SK-N-SH (cell line): Measurements from ENCODE around the gene NPM1. TPM values are rescaled to one million over a fixed set of nuclear protein-coding genes. Genes with fewer than 3 reads are reported as not detected.
"Not testable (repeated sequence)": the region's sequence is repeated elsewhere in the genome, so short reads cannot be mapped to it uniquely, and the experiment has no call there.

Source experiments
- CTCF ChIA-PET: fragments of 300-600, 350-600 bp; formaldehyde crosslinking; extraction: SDS; loops from one replicate; lab custom pipeline; 2021; lab: Yijun Ruan, JAX
- POLR2A ChIA-PET: fragments of 350-600 bp; sonication (Branson Sonifier 250); formaldehyde crosslinking; extraction: SDS; loops from one replicate; lab custom pipeline; 2020; ENCODE audit warnings: antibody characterized with exemption, inconsistent platforms; lab: Yijun Ruan, JAX
- DNase-seq: peaks from one replicate; pipeline ENCODE4 v3.0.0; 2012
- H2AFZ ChIP-seq: fragments of 200-600 bp; sonication (generic); 2 replicates; pipeline ENCODE4 v1.8.1; 2016; ENCODE audit warnings: antibody characterized with exemption, mild to moderate bottlenecking, low read depth
- H3F3A ChIP-seq: fragments of 200-600 bp; sonication (generic); replicated peaks from 2 replicates; pipeline ENCODE3; 2016; ENCODE audit warnings: antibody characterized with exemption, mild to moderate bottlenecking; ENCODE audit not compliant: insufficient read depth
- H3K27ac ChIP-seq, 2 experiments: fragments of 200-500 bp in 1 of 2; fragments of 200-600 bp in 1 of 2; sonication (Bioruptor generic) in 1 of 2; sonication (generic), shearing (Covaris generic) in 1 of 2; 2 replicates each; pipeline versions ENCODE4 v1.5.1 to v1.6.1; 2014 to 2016; ENCODE audit warnings: low read depth in 2 of 2, inconsistent platforms in 1 of 2, low read length in 1 of 2, mild to moderate bottlenecking in 1 of 2, mixed read lengths in 1 of 2
- H3K27me3 ChIP-seq: fragments of 200-600 bp; sonication (generic), shearing (Covaris generic); 2 replicates; pipeline ENCODE4 v1.6.1; 2016; ENCODE audit warnings: mixed run types; ENCODE audit not compliant: insufficient read depth
- H3K36me3 ChIP-seq, 2 experiments: fragments of 200-500 bp in 1 of 2; fragments of 200-600 bp in 1 of 2; sonication (Bioruptor generic) in 1 of 2; sonication (generic) in 1 of 2; replicated peaks in 1 of 2; 2 replicates each; pipeline versions ENCODE3 to v1.5.1; 2014 to 2016; ENCODE audit warnings: low read length in 1 of 2, mild to moderate bottlenecking in 1 of 2; ENCODE audit not compliant: insufficient read depth in 2 of 2, control insufficient read depth in 1 of 2
- H3K4me1 ChIP-seq, 2 experiments: fragments of 200-500 bp in 1 of 2; fragments of 200-600 bp in 1 of 2; sonication (Bioruptor generic) in 1 of 2; sonication (generic), shearing (Covaris generic) in 1 of 2; 2 replicates each; pipeline versions ENCODE4 v1.5.1 to v1.6.1; 2014 to 2016; ENCODE audit warnings: low read depth in 1 of 2, low read length in 1 of 2, mixed run types in 1 of 2; ENCODE audit not compliant: insufficient read depth in 2 of 2, control insufficient read depth in 1 of 2
- H3K4me2 ChIP-seq: fragments of 200-600 bp; sonication (generic), shearing (Covaris generic); 2 replicates; pipeline ENCODE4 v1.6.1; 2017; ENCODE audit warnings: mixed run types
- H3K4me3 ChIP-seq, 2 experiments: fragments of 200-500 bp in 1 of 2; fragments of 200-600 bp in 1 of 2; sonication (Bioruptor generic) in 1 of 2; sonication (generic), shearing (Covaris generic) in 1 of 2; 2 replicates each; pipeline versions ENCODE4 v1.5.1 to v1.8.1; 2014 to 2016; ENCODE audit warnings: low read depth in 2 of 2, inconsistent platforms in 1 of 2, low read length in 1 of 2, mild to moderate bottlenecking in 1 of 2, mixed read lengths in 1 of 2, moderate library complexity in 1 of 2
- H3K79me2 ChIP-seq: fragments of 200-600 bp; sonication (generic); 2 replicates; pipeline ENCODE4 v1.8.1; 2017; ENCODE audit warnings: mild to moderate bottlenecking; ENCODE audit not compliant: insufficient read depth
- H3K9ac ChIP-seq: fragments of 200-600 bp; sonication (generic); 2 replicates; pipeline ENCODE4 v1.6.1; 2017; ENCODE audit warnings: mixed run types
- H3K9me2 ChIP-seq: fragments of 200-600 bp; sonication (generic); 2 replicates; pipeline ENCODE4 v1.6.1; 2017; ENCODE audit warnings: mixed run types
- H3K9me3 ChIP-seq: fragments of 200-600 bp; sonication (generic); 2 replicates; pipeline ENCODE4 v1.6.1; 2017; ENCODE audit warnings: mixed run types, mild to moderate bottlenecking, moderate library complexity
- H4K20me1 ChIP-seq: fragments of 200-600 bp; sonication (generic); 2 replicates; pipeline ENCODE4 v1.6.1; 2017; ENCODE audit warnings: mild to moderate bottlenecking, mixed run types; ENCODE audit not compliant: insufficient read depth
- EP300 ChIP-seq, 2 experiments: IDR thresholded peaks; 2 replicates each; pipeline versions ENCODE4 v1.4.0 to v1.6.1; 2012; ENCODE audit warnings: borderline replicate concordance in 1 of 2, low read depth in 1 of 2, low read length in 1 of 2
- FOXJ3 ChIP-seq: sonication (generic); formaldehyde crosslinking; IDR thresholded peaks from 2 replicates; pipeline ENCODE4 v1.5.1; 2020; ENCODE audit warnings: mild to moderate bottlenecking, missing genetic modification reagents
- FOXM1 ChIP-seq: IDR thresholded peaks from 2 replicates; pipeline ENCODE4 v1.4.0; 2012; ENCODE audit warnings: low read depth, mild to moderate bottlenecking
- GABPA ChIP-seq: IDR thresholded peaks from 2 replicates; pipeline ENCODE4 v1.4.0; 2012; ENCODE audit warnings: low read depth, mild to moderate bottlenecking
- MEF2A ChIP-seq: IDR thresholded peaks from 2 replicates; pipeline ENCODE4 v1.4.0; 2012; ENCODE audit warnings: low read depth, borderline replicate concordance
- MXI1 ChIP-seq: IDR thresholded peaks from 2 replicates; pipeline ENCODE4 v1.6.1; 2012; ENCODE audit warnings: mild to moderate bottlenecking, low read depth, low read length, improper control_type of control experiment
- NFIC ChIP-seq: IDR thresholded peaks from 2 replicates; pipeline ENCODE4 v1.4.0; 2012; ENCODE audit warnings: borderline replicate concordance
- RAD21 ChIP-seq: IDR thresholded peaks from 2 replicates; pipeline ENCODE4 v1.6.1; 2012; ENCODE audit warnings: mild to moderate bottlenecking, low read length
- RCOR1 ChIP-seq: fragments of 150-350 bp; IDR thresholded peaks from 2 replicates; pipeline ENCODE4 v1.6.1; 2017; ENCODE audit warnings: antibody characterized with exemption, low read length
- TAF1 ChIP-seq: IDR thresholded peaks from 2 replicates; pipeline ENCODE4 v1.6.1; 2012; ENCODE audit warnings: low read depth, mild to moderate bottlenecking, low read length, moderate library complexity, borderline replicate concordance
- TEAD4 ChIP-seq: IDR thresholded peaks from 2 replicates; pipeline ENCODE4 v1.4.0; 2012; ENCODE audit warnings: mild to moderate bottlenecking, borderline replicate concordance; ENCODE audit not compliant: insufficient read depth
- YY1 ChIP-seq: IDR thresholded peaks from 2 replicates; pipeline ENCODE4 v1.4.0; 2012; ENCODE audit warnings: low read depth, mild to moderate bottlenecking
- WGBS: methylation state at CpG from one replicate; pipeline ENCODE4 v1.1.6; 2017; ENCODE audit warnings: low lambda C conversion rate; 5-methylcytosine and 5-hydroxymethylcytosine counted together
- polyA plus RNA-seq, 3 experiments: library from polyadenylated mRNA; depleted of rRNA; stranded (reverse); fragments of >200 nt; gene quantifications; 2 replicates each; pipeline ENCODE4 v1.2.3, GENCODE V29; 2012
- TF ChIP-seq, protein P1 (sequence below): IDR thresholded peaks from 2 replicates; pipeline ENCODE4 v1.4.0; 2012; ENCODE audit warnings: low read depth, borderline replicate concordance
- TF ChIP-seq, protein P2 (sequence below): IDR thresholded peaks from 2 replicates; pipeline ENCODE4; 2012
- TF ChIP-seq, protein P3 (sequence below): IDR thresholded peaks from 2 replicates; pipeline ENCODE4 v1.4.0; 2012; ENCODE audit warnings: low read depth

NPM1 gene
- polyA plus RNA-seq, 1 of the 3 experiments (the other 2 are of a cell fraction): 4,764 TPM

DNA sequence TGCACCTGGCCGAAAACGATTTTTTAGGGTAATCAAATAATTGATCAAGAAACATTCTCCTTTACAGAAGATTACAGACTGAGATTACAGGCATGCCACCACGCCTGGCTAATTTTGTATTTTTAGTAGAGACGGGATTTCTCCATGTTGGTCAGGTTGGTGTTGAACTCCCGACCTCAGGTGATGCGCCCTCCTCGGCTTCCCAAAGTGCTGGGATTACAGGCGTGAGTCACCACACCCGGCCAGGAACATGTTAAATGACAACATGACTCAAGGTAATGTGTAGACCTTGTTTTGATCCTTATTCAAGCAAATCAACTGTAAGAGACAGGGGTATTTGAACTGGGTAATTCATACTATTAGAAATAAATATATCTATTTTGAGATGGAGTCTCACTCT is 3.2 kb upstream of the NPM1 start:
- H3K9me2 ChIP-seq, H3K9me3 ChIP-seq, H3K27ac ChIP-seq, H3K4me2 ChIP-seq, H3K36me3 ChIP-seq, H3K9ac ChIP-seq, POLR2A ChIA-PET, CTCF ChIA-PET, H3K4me1 ChIP-seq, H3F3A ChIP-seq, DNase-seq, H2AFZ ChIP-seq, H3K27me3 ChIP-seq, H3K4me3 ChIP-seq: not testable (repeated sequence)
- 76% methylated on average over 9 of the region's 9 CpGs for whole genome bisulfite sequencing
- Histone ChIP-seq H3K79me2 (peaks cover 17% of the 10 kb centered on the region), H4K20me1 (peaks cover 15% of the 10 kb centered on the region)

DNA sequence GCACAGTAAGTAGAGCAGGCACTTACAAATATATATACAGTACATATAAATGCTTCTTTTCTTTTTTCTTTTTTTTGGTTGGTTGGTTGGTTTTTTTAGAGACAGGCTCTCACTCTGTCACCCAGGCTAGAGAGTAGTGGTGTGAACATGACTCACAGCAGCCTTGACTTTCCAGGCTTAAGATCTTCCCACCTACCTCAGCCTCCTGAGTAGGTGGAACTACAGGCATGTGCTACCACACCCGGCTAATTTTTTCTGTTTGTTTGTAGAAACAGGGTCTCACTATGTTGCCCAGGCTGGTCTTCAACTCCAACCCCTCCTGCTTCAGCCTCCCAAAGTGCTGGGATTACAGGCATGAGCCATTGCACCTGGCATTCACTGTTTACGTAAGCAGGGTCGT is 2.6 kb upstream of the NPM1 start:
- DNase-seq, H3K9me2 ChIP-seq, H2AFZ ChIP-seq, H3K9me3 ChIP-seq, CTCF ChIA-PET, H3K4me1 ChIP-seq, H3K27ac ChIP-seq, H3K27me3 ChIP-seq, H3F3A ChIP-seq, H3K4me3 ChIP-seq, H3K4me2 ChIP-seq, H3K9ac ChIP-seq: not testable (repeated sequence)
- Histone ChIP-seq H3K36me3 (peaks cover 6 to 12% of the 10 kb centered on the region in 2 experiments), H4K20me1 (peaks cover 21% of the 10 kb centered on the region), H3K79me2 (peaks cover 23% of the 10 kb centered on the region)
- WGBS: 91% methylated on average over 3 of the region's 3 CpGs
- POLR2A ChIA-PET: interaction anchor here (0.6 kb wide), 1 partner anchor 12 kb away, joined by 4 read pairs; no protein-coding TSS in a partner anchor

DNA sequence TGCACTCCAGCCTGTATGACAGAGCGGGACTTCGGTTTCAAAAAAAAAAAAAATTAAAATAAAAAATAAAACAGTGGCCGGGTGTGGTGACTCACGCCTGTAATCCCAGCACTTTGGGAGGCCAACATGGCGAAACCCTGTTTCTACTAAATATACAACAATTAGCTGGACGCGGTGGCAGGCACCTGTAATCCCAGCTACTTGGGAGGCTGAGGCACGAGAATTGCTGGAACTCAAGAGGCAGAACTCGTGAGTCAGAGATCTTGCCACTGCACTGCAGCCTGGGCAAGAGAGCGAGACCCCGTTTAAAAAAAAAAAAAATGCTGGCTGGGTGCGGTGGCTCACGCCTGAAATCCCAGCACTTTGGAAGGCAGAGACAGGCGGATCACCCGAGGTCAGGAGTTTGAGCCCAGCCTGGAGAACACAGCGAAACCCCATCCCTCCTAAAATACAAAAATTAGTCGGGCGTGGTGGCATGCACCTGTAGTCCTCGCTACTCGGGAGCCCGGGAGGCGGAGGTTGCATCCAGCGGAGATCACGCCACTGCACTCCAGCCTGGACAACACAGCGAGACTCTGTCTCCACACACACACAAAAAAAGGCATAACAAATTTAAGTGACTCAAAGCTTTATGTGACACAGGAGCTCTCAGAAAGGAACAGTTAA is 1.5 kb upstream of the NPM1 start:
- Histone ChIP-seq H3K4me3 (no peak overlapping the region), H3K4me2 (peak overlapping the region; percentile 76; the same call in 1 of the 2 replicates), H2AFZ (0 out of 2 replicates have a peak overlapping the region, but pooled peaks have one; percentile 99), H3K79me2 (peaks cover 35% of the 10 kb centered on the region), H3K9me2 (no peaks in the 10 kb centered on the region), H3K36me3 (peaks cover 16 to 20% of the 10 kb centered on the region in 2 experiments), H3K9ac (peak overlapping the region; percentile 89; the same call in 1 of the 2 replicates), H3K27me3 (no peaks in the 10 kb centered on the region), H3K27ac (no peak overlapping the region), H4K20me1 (peaks cover 32% of the 10 kb centered on the region), H3K4me1 (peaks cover 7 to 10% of the 10 kb centered on the region in 2 experiments; a peak in 3 of 4 replicates), H3K9me3 (no peaks in the 10 kb centered on the region), H3F3A (peaks cover 10% of the 10 kb centered on the region)
- CTCF ChIA-PET: interaction anchor here (0.7 to 1.5 kb wide), 3 partner anchors 44 to 197 kb away, joined by 3 to 4 read pairs (median 3); no protein-coding TSS in a partner anchor
- POLR2A ChIA-PET: interaction anchor here (0.8 to 1.1 kb wide), 4 partner anchors 20 to 179 kb away, joined by 3 to 6 read pairs (median 4); partner anchors contain the start of gene TLX3
- no peak for DNase-seq
- TF ChIP-seq TAF1: no peak
- TF ChIP-seq, protein P1, sequence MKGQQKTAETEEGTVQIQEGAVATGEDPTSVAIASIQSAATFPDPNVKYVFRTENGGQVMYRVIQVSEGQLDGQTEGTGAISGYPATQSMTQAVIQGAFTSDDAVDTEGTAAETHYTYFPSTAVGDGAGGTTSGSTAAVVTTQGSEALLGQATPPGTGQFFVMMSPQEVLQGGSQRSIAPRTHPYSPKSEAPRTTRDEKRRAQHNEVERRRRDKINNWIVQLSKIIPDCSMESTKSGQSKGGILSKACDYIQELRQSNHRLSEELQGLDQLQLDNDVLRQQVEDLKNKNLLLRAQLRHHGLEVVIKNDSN: no peak
- TF ChIP-seq, protein P2, sequence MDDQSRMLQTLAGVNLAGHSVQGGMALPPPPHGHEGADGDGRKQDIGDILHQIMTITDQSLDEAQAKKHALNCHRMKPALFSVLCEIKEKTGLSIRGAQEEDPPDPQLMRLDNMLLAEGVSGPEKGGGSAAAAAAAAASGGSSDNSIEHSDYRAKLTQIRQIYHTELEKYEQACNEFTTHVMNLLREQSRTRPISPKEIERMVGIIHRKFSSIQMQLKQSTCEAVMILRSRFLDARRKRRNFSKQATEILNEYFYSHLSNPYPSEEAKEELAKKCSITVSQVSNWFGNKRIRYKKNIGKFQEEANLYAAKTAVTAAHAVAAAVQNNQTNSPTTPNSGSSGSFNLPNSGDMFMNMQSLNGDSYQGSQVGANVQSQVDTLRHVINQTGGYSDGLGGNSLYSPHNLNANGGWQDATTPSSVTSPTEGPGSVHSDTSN: no peak
- no peak for TF ChIP-seq MXI1
- no peak for TF ChIP-seq NFIC
- TF ChIP-seq FOXM1: no peak
- no peak for TF ChIP-seq YY1
- no peak for TF ChIP-seq MEF2A
- TF ChIP-seq GABPA: no peak
- no peak for TF ChIP-seq FOXJ3 (CRISPR knock-in tag)
- TF ChIP-seq EP300 (IDR thresholded peaks at IDR 0.05; ENCODE audit: borderline replicate concordance in 1 of 2, low read depth in 1 of 2, low read length in 1 of 2): no peak
- no peak for TF ChIP-seq RCOR1
- no peak for TF ChIP-seq RAD21
- no peak for TF ChIP-seq TEAD4
- TF ChIP-seq, protein P3, sequence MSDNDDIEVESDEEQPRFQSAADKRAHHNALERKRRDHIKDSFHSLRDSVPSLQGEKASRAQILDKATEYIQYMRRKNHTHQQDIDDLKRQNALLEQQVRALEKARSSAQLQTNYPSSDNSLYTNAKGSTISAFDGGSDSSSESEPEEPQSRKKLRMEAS: no peak
- WGBS: 94% methylated on average over 25 of the region's 25 CpGs
